OCI-LY3 (cell line): ENCODE results near the gene PBX3.

Experiments used
- CTCF ChIP-seq: fragments of 200-600, 300-600 bp; sonication (generic); IDR thresholded peaks from 2 replicates; pipeline ENCODE4 v1.5.1; 2014; ENCODE audit warnings: antibody characterized with exemption, low read length, low read depth
- EZH2phosphoT487 ChIP-seq: fragments of 200-600 bp; shearing (Covaris generic); IDR thresholded peaks from 2 replicates; pipeline ENCODE4 v1.6.1; 2018; ENCODE audit warnings: antibody characterized with exemption, mixed run types, low read depth

- TF ChIP-seq CTCF = no peak
- TF ChIP-seq EZH2phosphoT487 = no peak
Observed at GRCh38 chr9:125730168-125730567, 17.0 kb upstream of the PBX3 start.
